CD4-positive, alpha-beta T cell (primary cell): ENCODE measurements around the gene CAMTA1. TPM values are rescaled to one million over a fixed set of nuclear protein-coding genes. Genes with fewer than 3 reads are reported as not detected.

Source experiments
- ATAC-seq: fragments of 200-7000 bp; cut with Tn5 transposase; one replicate; pipeline ENCODE4 v1.10.0; 2022; ENCODE audit warnings: mild to moderate bottlenecking; ENCODE audit not compliant: poor library complexity
- CTCF ChIA-PET: fragments of 350-600 bp; sonication (Branson Sonifier 250); formaldehyde crosslinking; loops from one replicate; lab custom pipeline; 2021; ENCODE audit warnings: antibody characterized with exemption, inconsistent platforms; lab: Charles Lee
- POLR2A ChIA-PET: fragments of 350-600 bp; sonication (Branson Sonifier 250); formaldehyde crosslinking; loops from one replicate; lab custom pipeline; 2021; ENCODE audit warnings: antibody characterized with exemption, inconsistent platforms; lab: Charles Lee
- DNase-seq, 14 experiments: peaks; one replicate each; pipeline ENCODE4 v3.0.0-alpha.2; 2013 to 2020; ENCODE audit warnings: mixed read lengths in 2 of 14
- H3K27ac ChIP-seq, 2 donors: one replicate each; pipeline versions ENCODE4 v1.5.1 to v1.7.0; 2013; ENCODE audit warnings: low read length in 2 of 2, low read depth in 1 of 2, mild to moderate bottlenecking in 1 of 2
- H3K27me3 ChIP-seq, 2 experiments: 1 replicate in 1 of 2; 2 replicates in 1 of 2; pipeline versions ENCODE4 v1.6.1 to v1.7.0; 2013; ENCODE audit warnings: low read length in 2 of 2, control low read depth in 1 of 2, mild to moderate bottlenecking in 1 of 2, moderate library complexity in 1 of 2; ENCODE audit not compliant: insufficient read depth in 2 of 2, control insufficient read depth in 1 of 2
- H3K36me3 ChIP-seq: one replicate; pipeline ENCODE4 v1.6.1; 2013; ENCODE audit warnings: low read length, control low read depth; ENCODE audit not compliant: insufficient read depth
- H3K4me1 ChIP-seq: one replicate; pipeline ENCODE4 v1.6.1; 2013; ENCODE audit warnings: low read length, control low read depth; ENCODE audit not compliant: insufficient read depth
- H3K4me3 ChIP-seq: one replicate; pipeline ENCODE4 v1.5.1; 2013; ENCODE audit warnings: mild to moderate bottlenecking, low read length, moderate library complexity
- H3K9me3 ChIP-seq, 2 experiments: 1 replicate in 1 of 2; 2 replicates in 1 of 2; pipeline versions ENCODE4 v1.6.1 to v1.7.0; 2013; ENCODE audit warnings: low read length in 2 of 2, mild to moderate bottlenecking in 2 of 2, control low read depth in 1 of 2, moderate library complexity in 1 of 2; ENCODE audit not compliant: control insufficient read depth in 1 of 2, insufficient read depth in 1 of 2
- H3K27ac Mint-ChIP-seq: one replicate; pipeline ENCODE4 v1.8.0; 2020; ENCODE audit warnings: mixed read lengths
- H3K27me3 Mint-ChIP-seq: one replicate; pipeline ENCODE4 v1.8.0; 2021; ENCODE audit warnings: mixed read lengths
- H3K36me3 Mint-ChIP-seq: one replicate; pipeline ENCODE4 v1.8.0; 2021; ENCODE audit warnings: low read depth, mixed read lengths
- H3K4me1 Mint-ChIP-seq: one replicate; pipeline ENCODE4 v1.8.0; 2021; ENCODE audit warnings: low read depth, mixed read lengths
- H3K4me3 Mint-ChIP-seq: one replicate; pipeline ENCODE4 v1.8.0; 2020; ENCODE audit warnings: mild to moderate bottlenecking, mixed read lengths
- H3K9me3 Mint-ChIP-seq: one replicate; pipeline ENCODE4 v1.8.0; 2020; ENCODE audit warnings: mixed read lengths
- CTCF ChIP-seq: fragments of 200-600 bp; IDR thresholded peaks from one replicate; pipeline ENCODE4 v1.8.0; 2022; ENCODE audit warnings: antibody characterized with exemption, mild to moderate bottlenecking
- intact Hi-C, 2 experiments: fragments of 100-400 bp; cut with DNase I in 1 of 2; cut with micrococcal nuclease in 1 of 2; formaldehyde crosslinking; loops; one replicate each; pipeline versions ENCODE4 v1.15.1 to v1.9.0; 2023 to 2025; cut with DNase I, micrococcal nuclease
- total RNA-seq, 174 experiments: library from RNA in 2 of 174; stranded (reverse) in 2 of 174; gene quantifications; one replicate each; pipeline ENCODE4 v1.2.3 and lab custom pipeline; 2021 to 2026

Gene CAMTA1
- total RNA-seq, 2 experiments from 2014 or later: 38.6 to 39.3 TPM

GRCh38 chr1:7269525-7269924, 484.3 kb downstream of the CAMTA1 start:
- no peaks in the 10 kb centered on the region for H3K36me3 ChIP-seq
- ChIA-PET CTCF (no interaction called here), POLR2A (no interaction called here)
- ATAC-seq: no peak
- H3K27ac ChIP-seq: no peak overlapping the region
- no peaks in the 10 kb centered on the region for H3K36me3 Mint-ChIP-seq
- H3K9me3 ChIP-seq: peaks cover 4 to 18% of the 10 kb centered on the region in 2 experiments
- intact Hi-C loops: no loop called here
- H3K4me1 ChIP-seq: no peaks in the 10 kb centered on the region
- peaks cover 16% of the 10 kb centered on the region for H3K9me3 Mint-ChIP-seq
- no peak overlapping the region for H3K4me3 ChIP-seq
- H3K27ac Mint-ChIP-seq: no peak overlapping the region
- no peak for DNase-seq
- H3K4me1 Mint-ChIP-seq: no peaks in the 10 kb centered on the region
- H3K27me3 ChIP-seq: peaks cover 4 to 14% of the 10 kb centered on the region in 2 experiments
- peaks cover 31% of the 10 kb centered on the region for H3K27me3 Mint-ChIP-seq
- H3K4me3 Mint-ChIP-seq: no peak overlapping the region
- TF ChIP-seq CTCF: no peak

GRCh38 chr1:7274256-7274655, 489.0 kb downstream of the CAMTA1 start:
- intact Hi-C loops: no loop called here
- ChIA-PET CTCF (interaction anchor here (0.5 kb wide), 1 partner anchor 143 kb away, joined by 3 read pairs; no protein-coding TSS in a partner anchor), POLR2A (no interaction called here)
- H3K36me3 ChIP-seq: no peaks in the 10 kb centered on the region
- H3K27ac Mint-ChIP-seq: no peak overlapping the region
- H3K4me1 ChIP-seq: no peaks in the 10 kb centered on the region
- TF ChIP-seq CTCF: no peak
- H3K27me3 Mint-ChIP-seq: peaks cover 24% of the 10 kb centered on the region
- no peak overlapping the region for H3K4me3 ChIP-seq
- H3K27me3 ChIP-seq: peaks cover 1 to 4% of the 10 kb centered on the region in 2 experiments
- no peak for ATAC-seq
- H3K9me3 ChIP-seq: peaks cover 1 to 6% of the 10 kb centered on the region in 2 experiments
- H3K4me1 Mint-ChIP-seq: no peaks in the 10 kb centered on the region
- H3K27ac ChIP-seq: no peak overlapping the region
- H3K9me3 Mint-ChIP-seq: peaks cover 12% of the 10 kb centered on the region
- no peaks in the 10 kb centered on the region for H3K36me3 Mint-ChIP-seq
- H3K4me3 Mint-ChIP-seq: no peak overlapping the region
- DNase-seq: no peak

- peaks cover 26% of the 10 kb centered on the region for H3K27me3 Mint-ChIP-seq
- H3K27ac ChIP-seq: no peak overlapping the region
- peaks cover 0 to 13% of the 10 kb centered on the region in 2 experiments for H3K9me3 ChIP-seq
- no peaks in the 10 kb centered on the region for H3K36me3 Mint-ChIP-seq
- intact Hi-C loops: no loop called here
- no peaks in the 10 kb centered on the region for H3K4me1 Mint-ChIP-seq
- no peaks in the 10 kb centered on the region for H3K4me1 ChIP-seq
- no peak overlapping the region for H3K27ac Mint-ChIP-seq
- peaks cover 0 to 6% of the 10 kb centered on the region in 2 experiments for H3K27me3 ChIP-seq
- no peak overlapping the region for H3K4me3 Mint-ChIP-seq
- ChIA-PET CTCF (no interaction called here), POLR2A (no interaction called here)
- H3K9me3 Mint-ChIP-seq: peaks cover 2% of the 10 kb centered on the region
- H3K4me3 ChIP-seq: no peak overlapping the region
- DNase-seq (no peak), ATAC-seq (no peak)
- no peaks in the 10 kb centered on the region for H3K36me3 ChIP-seq
- TF ChIP-seq CTCF: no peak
These were observed 492.8 kb downstream of the CAMTA1 start for GRCh38 chr1:7278045-7278444.
